ENCODE results near the gene BPNT1.
"Not testable (repeated sequence)": the region's sequence is repeated elsewhere in the genome, so short reads cannot be mapped to it uniquely, and the experiment has no call there.

Gene BPNT1

GRCh38 chr1:220076861-220077762, 12.5 kb downstream of the BPNT1 start:
- no peak for DNase-seq

GRCh38 chr1:220067269-220068204, 22.1 kb downstream of the BPNT1 start:
- no peak for DNase-seq

GRCh38 chr1:220062629-220063028, 27.0 kb downstream of the BPNT1 start:
- DNase-seq: no peak

- DNase-seq: no peak
Measured at GRCh38 chr1:220060876-220061275, 28.7 kb downstream of the BPNT1 start.

GRCh38 chr1:220056374-220056773, 33.2 kb downstream of the BPNT1 start:
- no peak for DNase-seq

- DNase-seq: peak; percentile 73 to 90 (median 82)
Measured at GRCh38 chr1:220046052-220046930, 43.3 kb downstream of the BPNT1 start, which contains the start of gene EPRS1. TSS of gene EPRS1 (minus strand) at chr1:220046505. CDS start at chr1:220046388, 117 bp downstream.

GRCh38 chr1:220045356-220046051, 44.1 kb downstream of the BPNT1 start:
- DNase-seq: no peak

- no peak for DNase-seq
Measured at GRCh38 chr1:220044678-220045355, 44.8 kb downstream of the BPNT1 start.

GRCh38 chr1:220043646-220044045, 45.9 kb downstream of the BPNT1 start:
- DNase-seq: no peak

- DNase-seq: no peak
Measured at GRCh38 chr1:220040028-220040596, 49.5 kb downstream of the BPNT1 start.

GRCh38 chr1:220038640-220039039, 50.9 kb downstream of the BPNT1 start:
- no peak for DNase-seq

GRCh38 chr1:220037810-220038209, 51.8 kb downstream of the BPNT1 start:
- DNase-seq: not testable (repeated sequence)

- DNase-seq: no peak
Measured at GRCh38 chr1:220032911-220033310, 56.7 kb downstream of the BPNT1 start.

- DNase-seq: no peak
Measured at GRCh38 chr1:220031287-220031686, 58.3 kb downstream of the BPNT1 start.

GRCh38 chr1:220028346-220028895, 61.2 kb downstream of the BPNT1 start:
- no peak for DNase-seq

- no peak for DNase-seq
Measured at GRCh38 chr1:220019071-220019470, 70.5 kb downstream of the BPNT1 start.

- DNase-seq: no peak
Measured at GRCh38 chr1:220013497-220013896, 76.1 kb downstream of the BPNT1 start.

- DNase-seq: no peak
Measured at GRCh38 chr1:220012259-220012658, 77.3 kb downstream of the BPNT1 start.

- no peak for DNase-seq
Measured at GRCh38 chr1:220011620-220012019, 78.0 kb downstream of the BPNT1 start.

Measured in activated CD4-positive, CD25-positive, alpha-beta regulatory T cell (primary cell).